OCI-LY1 (cell line): ENCODE measurements around the gene SENP3.

Source experiments
- H2AFZ ChIP-seq: fragments of 200-600 bp; sonication (generic), shearing (Covaris generic); 2 replicates; pipeline ENCODE4 v1.6.0; 2014; ENCODE audit warnings: antibody characterized with exemption, mild to moderate bottlenecking, low read length
- H3F3A ChIP-seq: fragments of 200-600 bp; sonication (generic), shearing (Covaris generic); 2 replicates; pipeline ENCODE4 v1.6.0; 2014; ENCODE audit warnings: mild to moderate bottlenecking, antibody characterized with exemption, low read length, moderate library complexity; ENCODE audit not compliant: insufficient read depth
- H3K27ac ChIP-seq: fragments of 200-600 bp; sonication (generic); 2 replicates; pipeline ENCODE4 v1.5.1; 2014; ENCODE audit warnings: low read length, mixed run types, mild to moderate bottlenecking, low read depth; ENCODE audit not compliant: poor library complexity, severe bottlenecking
- H3K27me3 ChIP-seq: fragments of 200-600 bp; sonication (generic); 2 replicates; pipeline ENCODE4 v1.6.0; 2014; ENCODE audit warnings: antibody characterized with exemption, mild to moderate bottlenecking, low read length, moderate library complexity; ENCODE audit not compliant: insufficient read depth
- H3K36me3 ChIP-seq: fragments of 200-600 bp; sonication (generic); 2 replicates; pipeline ENCODE4 v1.6.1; 2014; ENCODE audit warnings: mild to moderate bottlenecking, antibody characterized with exemption, low read length, moderate library complexity, mixed read lengths; ENCODE audit not compliant: insufficient read depth
- H3K4me1 ChIP-seq: fragments of 200-600 bp; sonication (generic); 2 replicates; pipeline ENCODE4 v1.5.1; 2014; ENCODE audit warnings: mild to moderate bottlenecking, low read length, moderate library complexity; ENCODE audit not compliant: insufficient read depth, severe bottlenecking
- H3K4me2 ChIP-seq: fragments of 200-600 bp; sonication (generic), shearing (Covaris generic); 2 replicates; pipeline ENCODE4 v1.6.1; 2014; ENCODE audit warnings: low read length
- H3K4me3 ChIP-seq: fragments of 200-600 bp; sonication (generic); 2 replicates; pipeline ENCODE4 v1.5.1; 2014; ENCODE audit warnings: low read length, low read depth, mild to moderate bottlenecking, mixed read lengths; ENCODE audit not compliant: poor library complexity, severe bottlenecking
- H3K79me2 ChIP-seq: fragments of 200-600 bp; shearing (Covaris generic); 2 replicates; pipeline ENCODE4 v1.6.1; 2016; ENCODE audit warnings: mixed run types, low read length, mixed read lengths; ENCODE audit not compliant: insufficient read depth
- H3K9ac ChIP-seq: fragments of 200-600 bp; sonication (generic), shearing (Covaris generic); 2 replicates; pipeline ENCODE4 v1.6.1; 2014; ENCODE audit warnings: mild to moderate bottlenecking, low read length, mixed read lengths
- H3K9me2 ChIP-seq: fragments of 200-600 bp; sonication (generic), shearing (Covaris generic); 2 replicates; pipeline ENCODE4 v1.6.1; 2014; ENCODE audit warnings: low read depth, mild to moderate bottlenecking, low read length, mixed read lengths
- H3K9me3 ChIP-seq: fragments of 200-600 bp; shearing (Covaris generic); 2 replicates; pipeline ENCODE4 v1.6.1; 2014; ENCODE audit warnings: low read length, mixed read lengths
- H4K20me1 ChIP-seq: fragments of 200-600 bp; sonication (generic), shearing (Covaris generic); 2 replicates; pipeline ENCODE4 v1.6.0; 2016; ENCODE audit warnings: mild to moderate bottlenecking, low read length; ENCODE audit not compliant: insufficient read depth
- CTCF ChIP-seq: fragments of 200-600 bp; sonication (generic), shearing (Covaris generic); IDR thresholded peaks from 2 replicates; pipeline ENCODE4 v1.5.1; 2017; ENCODE audit warnings: mild to moderate bottlenecking, antibody characterized with exemption, low read length, moderate library complexity, mixed read lengths
- EZH2 ChIP-seq: fragments of 200-600 bp; sonication (generic), shearing (Covaris generic); IDR thresholded peaks from 2 replicates; pipeline ENCODE4 v1.8.0; 2017; ENCODE audit warnings: borderline replicate concordance, mixed run types, mild to moderate bottlenecking, antibody characterized with exemption, low read length, moderate library complexity, mixed read lengths

SENP3 gene

GRCh38 chr17:7579834-7580603, 18.3 kb downstream of the SENP3 start:
- H3K4me1 ChIP-seq, result peaks cover 55% of the 10 kb centered on the region
- H3K36me3 ChIP-seq, result peaks cover 52% of the 10 kb centered on the region
- H3K27me3 ChIP-seq, result no peaks in the 10 kb centered on the region
- no peak overlapping the region for H3K4me2 ChIP-seq
- 0 out of 2 replicates have a peak, but pooled peaks cover 3% of the 10 kb centered on the region for H4K20me1 ChIP-seq
- no peak overlapping the region for H3K9ac ChIP-seq
- no peak overlapping the region for H3K4me3 ChIP-seq
- peaks cover 5% of the 10 kb centered on the region; the same call in 1 of the 2 replicates for H3K79me2 ChIP-seq
- no peak for TF ChIP-seq CTCF
- TF ChIP-seq EZH2, result no peak
- peaks cover 42% of the 10 kb centered on the region for H3F3A ChIP-seq
- H3K27ac ChIP-seq, result peak overlapping the region; percentile 88
- no peak overlapping the region for H2AFZ ChIP-seq
- H3K9me3 ChIP-seq, result no peaks in the 10 kb centered on the region
- no peaks in the 10 kb centered on the region for H3K9me2 ChIP-seq

GRCh38 chr17:7580604-7581575, 19.2 kb downstream of the SENP3 start:
- H3F3A ChIP-seq, result peaks cover 33% of the 10 kb centered on the region; the same call in 1 of the 2 replicates
- peaks cover 54% of the 10 kb centered on the region for H3K4me1 ChIP-seq

More at GRCh38 chr17:7580604-7581575, 19.2 kb downstream of the SENP3 start:
- Histone ChIP-seq H3K27me3 (no peaks in the 10 kb centered on the region), H3K9ac (no peak overlapping the region), H3K9me2 (no peaks in the 10 kb centered on the region), H4K20me1 (no peaks in the 10 kb centered on the region), H3K9me3 (no peaks in the 10 kb centered on the region), H3K36me3 (peaks cover 44% of the 10 kb centered on the region), H3K27ac (peak overlapping the region; percentile 88), H2AFZ (no peak overlapping the region), H3K79me2 (no peaks in the 10 kb centered on the region), H3K4me2 (no peak overlapping the region), H3K4me3 (no peak overlapping the region)
- TF ChIP-seq CTCF (no peak), EZH2 (no peak)
